Measurements from ENCODE around the gene MYRIP. TPM values are rescaled to one million over a fixed set of nuclear protein-coding genes. Genes with fewer than 3 reads are reported as not detected.
A peak's percentile ranks its signal among the peaks of the same experiment; 100 is the strongest.

The MYRIP gene
- total RNA-seq, 6 donors from 2014 or later = 0.55 to 4.3 (median 2.1) TPM; not detected in 1

DNA sequence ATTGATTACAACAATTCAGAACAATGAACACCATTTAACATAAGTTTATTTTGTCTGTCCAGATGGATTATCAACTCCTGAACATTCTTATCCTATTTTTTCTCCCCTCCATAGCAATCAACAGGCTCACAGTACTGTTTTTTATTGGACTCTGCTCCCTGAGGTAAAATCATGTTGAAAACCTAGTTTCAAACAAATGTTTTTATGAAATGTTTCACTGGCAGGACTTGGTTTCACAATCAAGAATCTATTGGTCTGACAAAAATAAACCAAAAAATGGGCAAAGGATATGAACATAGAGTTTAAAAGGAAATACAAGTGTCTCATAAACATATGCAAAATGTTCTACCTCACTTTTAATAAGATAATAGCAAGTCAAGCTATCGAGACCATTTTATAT is 2.6 kb upstream of the MYRIP start:
- WGBS, 2 donors = 62 to 78% methylated on average over 1 of the region's 1 CpG
- Histone ChIP-seq H3K27me3 (peaks cover 0 to 21% (median 5%) of the 10 kb centered on the region in 4 donors), H3K36me3 (no peaks in the 10 kb centered on the region), H3K27ac (no peak overlapping the region), H3K4me3 (no peak overlapping the region), H3K4me1 (peaks cover 12 to 22% (median 14%) of the 10 kb centered on the region in 4 donors), H3K9me3 (peaks cover 0 to 5% (median 0%) of the 10 kb centered on the region in 4 donors)
- DNase-seq = no peak
- TF ChIP-seq EP300 (IDR thresholded peaks at IDR 0.05) (no peak), CTCF (IDR thresholded peaks at IDR 0.05) (no peak), POLR2AphosphoS5 (IDR thresholded peaks at IDR 0.05) (no peak), POLR2A (IDR thresholded peaks at IDR 0.05) (no peak)
- ATAC-seq (ENCODE audit: low FRiP score in 2 of 2) = no peak

- ATAC-seq (ENCODE audit: low FRiP score in 2 of 2) = no peak
Observed at GRCh38 chr3:39808467-39809180, 785 bp upstream of the MYRIP start.

DNA sequence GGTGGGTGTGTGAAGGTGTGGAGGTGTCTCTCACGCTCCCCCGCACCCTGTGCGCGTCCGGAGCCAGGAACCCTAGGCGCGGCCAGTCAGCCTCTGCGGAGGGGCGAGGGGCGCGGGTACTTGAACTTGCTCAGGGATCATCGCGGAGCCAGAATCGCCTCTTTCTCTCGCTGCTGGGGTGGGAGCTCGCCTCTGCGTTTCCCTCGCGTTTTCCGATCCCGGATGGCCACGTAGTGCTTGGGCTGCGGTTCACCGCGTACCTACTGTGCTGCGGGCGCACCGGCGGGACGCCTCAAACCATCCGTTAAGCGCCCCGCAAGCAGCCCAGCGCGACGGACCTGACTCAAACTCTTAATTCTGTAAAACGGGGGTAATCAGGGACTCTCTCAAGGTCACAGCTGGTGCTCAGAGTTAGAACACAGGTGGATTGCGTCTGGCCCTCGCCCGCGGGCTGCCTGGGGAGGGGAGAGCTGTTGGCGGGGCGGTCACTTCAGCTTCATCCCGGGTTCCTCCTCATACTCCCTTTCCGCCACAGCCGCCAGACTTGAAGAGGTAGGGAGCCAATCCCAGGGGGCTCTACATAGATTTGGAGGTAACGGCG is 686 bp downstream of the MYRIP start:
- Histone ChIP-seq H3K27ac (no peak overlapping the region), H3K9me3 (no peaks in the 10 kb centered on the region), H3K4me1 (peaks cover 12 to 22% (median 14%) of the 10 kb centered on the region in 4 donors), H3K4me3 (peak overlapping the region; percentile 16 to 59 (median 48)), H3K36me3 (no peaks in the 10 kb centered on the region), H3K27me3 (peaks cover 0 to 23% (median 6%) of the 10 kb centered on the region in 4 donors)
- WGBS, 2 donors = 6 to 8% methylated on average over 14 to 16 of the region's 48 CpGs
- ATAC-seq (ENCODE audit: low FRiP score in 2 of 2) (peak; percentile 7 to 29), DNase-seq (peak in 1 of 2 donors; percentile 76)
- TF ChIP-seq EP300 (IDR thresholded peaks at IDR 0.05) = no peak

More at GRCh38 chr3:39808467-39809180, 785 bp upstream of the MYRIP start:
- 11 to 12% methylated on average over 21 to 26 of the region's 26 CpGs for WGBS, 2 donors
- Histone ChIP-seq H3K4me1 (peaks cover 12 to 22% (median 14%) of the 10 kb centered on the region in 4 donors), H3K4me3 (peak overlapping the region in 3 of 4 donors; percentile 42 to 59 (median 54)), H3K9me3 (peaks cover 0 to 5% (median 0%) of the 10 kb centered on the region in 4 donors), H3K27ac (no peak overlapping the region), H3K27me3 (peaks cover 0 to 23% (median 6%) of the 10 kb centered on the region in 4 donors), H3K36me3 (no peaks in the 10 kb centered on the region)
- no peak for TF ChIP-seq POLR2A (IDR thresholded peaks at IDR 0.05)
- TF ChIP-seq CTCF (IDR thresholded peaks at IDR 0.05) = no peak
- TF ChIP-seq EP300 (IDR thresholded peaks at IDR 0.05) = no peak
- no peak for TF ChIP-seq POLR2AphosphoS5 (IDR thresholded peaks at IDR 0.05)
- peak in 1 of 2 donors; percentile 27 for DNase-seq

- no peak overlapping the region for H3K27ac ChIP-seq
- peaks cover 0 to 23% (median 6%) of the 10 kb centered on the region in 4 donors for H3K27me3 ChIP-seq
- 10% methylated on average over 16 of the region's 16 CpGs for WGBS, 2 donors
- DNase-seq (no peak), ATAC-seq (ENCODE audit: low FRiP score in 2 of 2) (no peak)
- H3K4me1 ChIP-seq = peaks cover 12 to 22% (median 14%) of the 10 kb centered on the region in 4 donors
- peak overlapping the region in 3 of 4 donors; percentile 42 to 59 (median 54) for H3K4me3 ChIP-seq
- TF ChIP-seq CTCF (IDR thresholded peaks at IDR 0.05) (no peak), POLR2AphosphoS5 (IDR thresholded peaks at IDR 0.05) (no peak), EP300 (IDR thresholded peaks at IDR 0.05) (no peak), POLR2A (IDR thresholded peaks at IDR 0.05) (no peak)
- no peaks in the 10 kb centered on the region for H3K36me3 ChIP-seq
- H3K9me3 ChIP-seq = no peaks in the 10 kb centered on the region
Observed at GRCh38 chr3:39810647-39811161, 1.3 kb downstream of the MYRIP start.

DNA sequence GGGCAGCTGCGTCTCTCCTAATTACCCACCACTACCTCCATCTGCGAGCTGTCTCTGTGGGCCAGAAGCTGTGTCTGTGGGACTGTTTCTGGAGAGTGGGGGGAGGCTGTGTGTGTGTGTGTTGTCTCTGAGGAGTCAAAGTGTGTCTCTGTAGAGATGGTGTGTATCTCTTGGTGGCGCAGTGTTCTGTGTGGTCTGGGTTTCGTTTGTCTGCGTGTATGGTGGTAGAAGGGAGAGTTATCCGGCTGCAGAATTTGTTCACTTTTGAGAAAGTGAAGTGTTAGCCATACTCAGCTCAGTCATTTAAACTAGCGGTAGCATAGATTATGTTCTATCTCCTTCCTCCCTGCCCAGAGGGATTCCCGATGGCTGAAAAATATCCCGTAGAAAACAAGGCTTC is 2.2 kb downstream of the MYRIP start:
- DNase-seq (no peak), ATAC-seq (ENCODE audit: low FRiP score in 2 of 2) (no peak)
- H3K27ac ChIP-seq = no peak overlapping the region
- H3K9me3 ChIP-seq = no peaks in the 10 kb centered on the region
- H3K4me3 ChIP-seq = no peak overlapping the region
- peaks cover 0 to 23% (median 6%) of the 10 kb centered on the region in 4 donors for H3K27me3 ChIP-seq
- 84 to 87% methylated on average over 9 of the region's 9 CpGs for WGBS, 2 donors
- TF ChIP-seq POLR2A (IDR thresholded peaks at IDR 0.05) = no peak
- H3K4me1 ChIP-seq = peaks cover 12 to 22% (median 14%) of the 10 kb centered on the region in 4 donors
- no peaks in the 10 kb centered on the region for H3K36me3 ChIP-seq
